Endothelial cell of umbilical vein (primary cell): Measurements from ENCODE around the gene PSD2.
A peak's percentile ranks its signal among the peaks of the same experiment; 100 is the strongest.

Source experiments
- EZH2 ChIP-seq: IDR thresholded peaks from 2 replicates; pipeline ENCODE4 v1.6.1; 2012; ENCODE audit warnings: borderline replicate concordance, low read depth, mild to moderate bottlenecking, moderate library complexity, low read length, inconsistent platforms; ENCODE audit not compliant: severe bottlenecking
- GATA2 ChIP-seq: IDR thresholded peaks from 2 replicates; pipeline ENCODE4 v1.7.0; 2011; ENCODE audit warnings: low read depth, mild to moderate bottlenecking, moderate library complexity, mixed read lengths, low read length; ENCODE audit not compliant: insufficient read length, insufficient read depth
- MAX ChIP-seq: IDR thresholded peaks from 2 replicates; pipeline ENCODE4 v1.6.1; 2011; ENCODE audit not compliant: insufficient read depth, insufficient read length
- POLR2A ChIP-seq: IDR thresholded peaks from 2 replicates; pipeline ENCODE4 v1.6.1; 2012; ENCODE audit warnings: low read depth, mild to moderate bottlenecking, control low read depth, low read length
- POLR2AphosphoS5 ChIP-seq: IDR thresholded peaks from 2 replicates; pipeline ENCODE4 v1.6.1; 2012; ENCODE audit warnings: low read depth, mild to moderate bottlenecking, control low read depth, low read length, moderate library complexity; ENCODE audit not compliant: insufficient read depth
- TF ChIP-seq, protein P1 (sequence below), 2 donors: IDR thresholded peaks; 1 replicate in 1 of 2; 2 replicates in 1 of 2; pipeline ENCODE4 v1.5.1; 2011; ENCODE audit warnings: low read length in 2 of 2, mild to moderate bottlenecking in 2 of 2, moderate library complexity in 2 of 2, control low read depth in 1 of 2, inconsistent platforms in 1 of 2, low read depth in 1 of 2; ENCODE audit not compliant: insufficient read depth in 1 of 2; ENCODE audit errors: extremely low read depth in 1 of 2

- TF ChIP-seq, protein P1, sequence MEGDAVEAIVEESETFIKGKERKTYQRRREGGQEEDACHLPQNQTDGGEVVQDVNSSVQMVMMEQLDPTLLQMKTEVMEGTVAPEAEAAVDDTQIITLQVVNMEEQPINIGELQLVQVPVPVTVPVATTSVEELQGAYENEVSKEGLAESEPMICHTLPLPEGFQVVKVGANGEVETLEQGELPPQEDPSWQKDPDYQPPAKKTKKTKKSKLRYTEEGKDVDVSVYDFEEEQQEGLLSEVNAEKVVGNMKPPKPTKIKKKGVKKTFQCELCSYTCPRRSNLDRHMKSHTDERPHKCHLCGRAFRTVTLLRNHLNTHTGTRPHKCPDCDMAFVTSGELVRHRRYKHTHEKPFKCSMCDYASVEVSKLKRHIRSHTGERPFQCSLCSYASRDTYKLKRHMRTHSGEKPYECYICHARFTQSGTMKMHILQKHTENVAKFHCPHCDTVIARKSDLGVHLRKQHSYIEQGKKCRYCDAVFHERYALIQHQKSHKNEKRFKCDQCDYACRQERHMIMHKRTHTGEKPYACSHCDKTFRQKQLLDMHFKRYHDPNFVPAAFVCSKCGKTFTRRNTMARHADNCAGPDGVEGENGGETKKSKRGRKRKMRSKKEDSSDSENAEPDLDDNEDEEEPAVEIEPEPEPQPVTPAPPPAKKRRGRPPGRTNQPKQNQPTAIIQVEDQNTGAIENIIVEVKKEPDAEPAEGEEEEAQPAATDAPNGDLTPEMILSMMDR (IDR thresholded peaks at IDR 0.05; ENCODE audit: extremely low read depth in 1 of 2, insufficient read depth in 1 of 2, low read depth in 1 of 2, low read length in 2 of 2), result no peak
- TF ChIP-seq POLR2A (no peak), POLR2AphosphoS5 (no peak), EZH2 (peak; percentile 93), MAX (no peak), GATA2 (no peak)
These were observed 39.5 kb upstream of the PSD2 start for GRCh38 chr5:139755892-139756671.
